OCI-LY3 (cell line): Measurements from ENCODE around the gene TBC1D1.

Experiments
- EZH2phosphoT487 ChIP-seq: fragments of 200-600 bp; shearing (Covaris generic); IDR thresholded peaks from 2 replicates; pipeline ENCODE4 v1.6.1; 2018; ENCODE audit warnings: antibody characterized with exemption, mixed run types, low read depth
- TF ChIP-seq, protein P1 (sequence below): fragments of 200-600, 300-600 bp; sonication (generic); IDR thresholded peaks from 2 replicates; pipeline ENCODE4 v1.5.1; 2014; ENCODE audit warnings: antibody characterized with exemption, low read length, low read depth

- TF ChIP-seq, protein P1, sequence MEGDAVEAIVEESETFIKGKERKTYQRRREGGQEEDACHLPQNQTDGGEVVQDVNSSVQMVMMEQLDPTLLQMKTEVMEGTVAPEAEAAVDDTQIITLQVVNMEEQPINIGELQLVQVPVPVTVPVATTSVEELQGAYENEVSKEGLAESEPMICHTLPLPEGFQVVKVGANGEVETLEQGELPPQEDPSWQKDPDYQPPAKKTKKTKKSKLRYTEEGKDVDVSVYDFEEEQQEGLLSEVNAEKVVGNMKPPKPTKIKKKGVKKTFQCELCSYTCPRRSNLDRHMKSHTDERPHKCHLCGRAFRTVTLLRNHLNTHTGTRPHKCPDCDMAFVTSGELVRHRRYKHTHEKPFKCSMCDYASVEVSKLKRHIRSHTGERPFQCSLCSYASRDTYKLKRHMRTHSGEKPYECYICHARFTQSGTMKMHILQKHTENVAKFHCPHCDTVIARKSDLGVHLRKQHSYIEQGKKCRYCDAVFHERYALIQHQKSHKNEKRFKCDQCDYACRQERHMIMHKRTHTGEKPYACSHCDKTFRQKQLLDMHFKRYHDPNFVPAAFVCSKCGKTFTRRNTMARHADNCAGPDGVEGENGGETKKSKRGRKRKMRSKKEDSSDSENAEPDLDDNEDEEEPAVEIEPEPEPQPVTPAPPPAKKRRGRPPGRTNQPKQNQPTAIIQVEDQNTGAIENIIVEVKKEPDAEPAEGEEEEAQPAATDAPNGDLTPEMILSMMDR, result no peak
- no peak for TF ChIP-seq EZH2phosphoT487
These were observed 23.7 kb downstream of the TBC1D1 start for GRCh38 chr4:37914539-37914938.
